Endodermal cell (in vitro differentiated cells): ENCODE data around the gene IGFL1. TPM values are rescaled to one million over a fixed set of nuclear protein-coding genes. Genes with fewer than 3 reads are reported as not detected.
"Not testable (repeated sequence)": the region's sequence is repeated elsewhere in the genome, so short reads cannot be mapped to it uniquely, and the experiment has no call there.

ENCODE experiments used
- DNase-seq: peaks from one replicate; pipeline ENCODE4 v3.0.0-alpha.2; 2017
- H3K27ac ChIP-seq: 2 replicates; pipeline ENCODE4 v1.5.1; 2013; ENCODE audit warnings: mild to moderate bottlenecking, low read depth, low read length, moderate library complexity
- H3K27me3 ChIP-seq: 2 replicates; pipeline ENCODE4 v1.6.1; 2013; ENCODE audit warnings: mild to moderate bottlenecking, low read length, moderate library complexity; ENCODE audit not compliant: insufficient read depth, control insufficient read depth, poor library complexity, severe bottlenecking
- H3K36me3 ChIP-seq: 2 replicates; pipeline ENCODE4 v1.7.0; 2013; ENCODE audit warnings: mild to moderate bottlenecking, low read length, moderate library complexity; ENCODE audit not compliant: control insufficient read depth, insufficient read depth
- H3K4me1 ChIP-seq: one replicate; pipeline ENCODE4 v1.7.0; 2013; ENCODE audit warnings: low read length; ENCODE audit not compliant: control insufficient read depth, insufficient read depth
- H3K4me3 ChIP-seq: 2 replicates; pipeline ENCODE4 v1.5.1; 2013; ENCODE audit warnings: mild to moderate bottlenecking, low read length, moderate library complexity
- H3K9ac ChIP-seq: 2 replicates; pipeline ENCODE4 v1.6.1; 2013; ENCODE audit warnings: mild to moderate bottlenecking, low read length, moderate library complexity; ENCODE audit not compliant: poor library complexity, severe bottlenecking; ENCODE audit errors: extremely low read depth
- H3K9me3 ChIP-seq: 2 replicates; pipeline ENCODE4 v1.6.1; 2013; ENCODE audit warnings: mild to moderate bottlenecking, low read length, moderate library complexity; ENCODE audit not compliant: control insufficient read depth
- H3K27ac Mint-ChIP-seq: 2 replicates; pipeline ENCODE4 v1.8.0; 2020; ENCODE audit warnings: mixed read lengths
- H3K27me3 Mint-ChIP-seq: 2 replicates; pipeline ENCODE4 v1.8.0; 2021; ENCODE audit warnings: mild to moderate bottlenecking, mixed read lengths; ENCODE audit not compliant: insufficient read depth
- H3K36me3 Mint-ChIP-seq: 2 replicates; pipeline ENCODE4 v1.8.0; 2020; ENCODE audit warnings: low read depth, mixed read lengths
- H3K4me1 Mint-ChIP-seq: 2 replicates; pipeline ENCODE4 v1.8.0; 2020; ENCODE audit warnings: mixed read lengths
- H3K4me3 Mint-ChIP-seq: 2 replicates; pipeline ENCODE4 v1.8.0; 2020; ENCODE audit warnings: mild to moderate bottlenecking, moderate library complexity, mixed read lengths
- H3K9me3 Mint-ChIP-seq: 2 replicates; pipeline ENCODE4 v1.8.0; 2020; ENCODE audit warnings: mild to moderate bottlenecking, mixed read lengths
- WGBS, 2 experiments: methylation state at CpG; one replicate each; pipeline versions ENCODE4 v1.1.5 to v1.1.7; 2013; ENCODE audit warnings: missing lambda C conversion rate in 2 of 2, mixed read lengths in 1 of 2; ENCODE audit not compliant: insufficient coverage in 1 of 2, insufficient read length in 1 of 2; 5-methylcytosine and 5-hydroxymethylcytosine counted together
- total RNA-seq, 2 donors: library from RNA; stranded (reverse); fragmentation: NEBNext Ultra II Directional in 1 of 2; extraction: Animal tissue kit (Norgen Biotek cat#: 25700) in 1 of 2; gene quantifications; 2 replicates in 1 of 2; 3 replicates in 1 of 2; pipeline ENCODE4 v1.2.1, GENCODE V29; 2021
- TF ChIP-seq, protein P1 (sequence below): fragments of 200-600 bp; sonication (generic); conservative IDR thresholded peaks from 2 replicates; pipeline ENCODE4 v1.5.0; 2021; ENCODE audit warnings: antibody characterized with exemption, mild to moderate bottlenecking

The IGFL1 gene
- total RNA-seq, 2 donors from 2014 or later, result not detected

DNA sequence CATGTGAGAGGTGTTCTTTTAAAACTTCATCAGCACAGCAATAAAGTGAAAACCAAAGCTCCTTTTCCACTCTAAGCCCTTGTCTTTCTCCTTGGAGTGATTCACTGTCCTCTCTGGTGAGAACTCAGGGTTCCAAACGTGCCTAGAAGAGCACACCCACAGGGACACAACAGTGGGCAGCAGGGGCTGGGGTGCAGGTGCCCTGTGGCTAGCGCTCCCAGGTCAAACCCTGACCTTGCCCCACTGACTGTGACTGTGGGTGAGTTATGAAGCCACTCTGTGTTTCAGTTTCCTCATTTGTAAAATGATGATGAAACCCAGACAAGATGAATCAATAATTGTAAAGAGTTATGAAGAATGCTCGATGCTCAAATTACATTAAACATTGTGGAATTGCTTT is 37.6 kb upstream of the IGFL1 start:
- Mint-ChIP-seq H3K4me3 (no peak overlapping the region), H3K36me3 (no peaks in the 10 kb centered on the region), H3K4me1 (peaks cover 18% of the 10 kb centered on the region), H3K27me3 (peaks cover 3% of the 10 kb centered on the region), H3K27ac (no peak overlapping the region), H3K9me3 (no peaks in the 10 kb centered on the region)
- peaks cover 3% of the 10 kb centered on the region for H3K4me1 ChIP-seq
- H3K27ac ChIP-seq, result no peak overlapping the region
- no peak for DNase-seq
- TF ChIP-seq, protein P1, sequence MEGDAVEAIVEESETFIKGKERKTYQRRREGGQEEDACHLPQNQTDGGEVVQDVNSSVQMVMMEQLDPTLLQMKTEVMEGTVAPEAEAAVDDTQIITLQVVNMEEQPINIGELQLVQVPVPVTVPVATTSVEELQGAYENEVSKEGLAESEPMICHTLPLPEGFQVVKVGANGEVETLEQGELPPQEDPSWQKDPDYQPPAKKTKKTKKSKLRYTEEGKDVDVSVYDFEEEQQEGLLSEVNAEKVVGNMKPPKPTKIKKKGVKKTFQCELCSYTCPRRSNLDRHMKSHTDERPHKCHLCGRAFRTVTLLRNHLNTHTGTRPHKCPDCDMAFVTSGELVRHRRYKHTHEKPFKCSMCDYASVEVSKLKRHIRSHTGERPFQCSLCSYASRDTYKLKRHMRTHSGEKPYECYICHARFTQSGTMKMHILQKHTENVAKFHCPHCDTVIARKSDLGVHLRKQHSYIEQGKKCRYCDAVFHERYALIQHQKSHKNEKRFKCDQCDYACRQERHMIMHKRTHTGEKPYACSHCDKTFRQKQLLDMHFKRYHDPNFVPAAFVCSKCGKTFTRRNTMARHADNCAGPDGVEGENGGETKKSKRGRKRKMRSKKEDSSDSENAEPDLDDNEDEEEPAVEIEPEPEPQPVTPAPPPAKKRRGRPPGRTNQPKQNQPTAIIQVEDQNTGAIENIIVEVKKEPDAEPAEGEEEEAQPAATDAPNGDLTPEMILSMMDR, result no peak
- H3K4me3 ChIP-seq, result no peak overlapping the region
- no peak overlapping the region for H3K9ac ChIP-seq
- no peaks in the 10 kb centered on the region for H3K9me3 ChIP-seq
- no peaks in the 10 kb centered on the region for H3K27me3 ChIP-seq
- WGBS, 2 experiments, result 95 to 100% methylated on average over 2 to 3 of the region's 3 CpGs
- no peaks in the 10 kb centered on the region for H3K36me3 ChIP-seq

DNA sequence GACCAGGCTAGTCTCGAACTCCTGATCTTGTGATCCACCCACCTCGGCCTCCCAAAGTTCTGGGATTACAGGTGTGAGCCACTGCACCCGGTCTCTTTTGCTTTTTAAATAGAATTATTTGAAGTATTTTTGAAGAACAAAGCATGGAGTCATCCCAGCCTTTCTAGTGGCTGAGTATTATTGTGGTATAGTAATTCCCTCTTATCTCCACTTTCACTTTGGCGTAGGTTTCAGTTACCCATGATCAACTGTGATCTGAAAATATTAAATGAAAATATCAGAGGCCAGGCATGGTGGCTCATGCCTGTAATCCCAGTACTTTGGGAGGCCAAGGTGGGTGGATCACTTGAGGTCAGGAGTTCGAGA is 36.9 kb upstream of the IGFL1 start:
- not testable (repeated sequence) for H3K27ac ChIP-seq, H3K27me3 Mint-ChIP-seq, H3K9me3 Mint-ChIP-seq, H3K27ac Mint-ChIP-seq, H3K36me3 Mint-ChIP-seq, H3K4me3 ChIP-seq, DNase-seq, H3K9ac ChIP-seq, H3K27me3 ChIP-seq, H3K4me3 Mint-ChIP-seq, H3K4me1 ChIP-seq, H3K36me3 ChIP-seq, H3K9me3 ChIP-seq
- H3K4me1 Mint-ChIP-seq, result peaks cover 18% of the 10 kb centered on the region
- 91 to 100% methylated on average over 3 to 5 of the region's 5 CpGs for WGBS, 2 experiments

DNA sequence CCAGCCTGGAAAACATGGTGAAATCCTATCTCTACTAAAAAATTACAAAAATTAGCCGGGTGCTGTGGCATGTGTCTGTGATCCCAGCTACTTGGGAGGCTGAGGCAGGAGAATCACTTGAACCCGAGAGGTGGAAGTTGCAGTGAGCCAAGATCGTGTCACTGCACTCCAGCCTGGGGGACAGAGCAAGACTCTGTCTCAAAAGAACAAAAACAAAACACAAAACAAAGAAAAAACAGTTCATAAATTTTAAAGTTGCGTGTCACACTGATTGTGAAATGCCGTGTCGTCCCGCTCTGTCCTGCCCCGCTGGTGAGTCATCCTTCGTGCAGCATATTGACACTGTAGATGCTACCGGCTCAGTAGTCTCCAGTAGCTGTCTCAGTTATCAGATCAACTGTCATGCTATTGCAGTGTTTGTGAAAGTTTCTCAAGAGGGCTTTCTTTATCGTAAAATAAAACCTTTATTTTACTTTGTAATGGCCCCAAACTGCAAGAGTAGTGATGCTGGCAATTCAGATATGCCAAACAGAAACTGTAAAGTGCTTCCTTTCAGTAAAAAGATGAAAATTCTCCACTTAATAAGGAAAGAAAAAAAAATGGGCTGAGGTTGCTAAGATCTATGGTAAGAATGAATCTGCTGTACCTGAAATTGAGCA is 36.4 kb upstream of the IGFL1 start:
- Histone ChIP-seq H3K36me3 (no peaks in the 10 kb centered on the region), H3K27ac (no peak overlapping the region), H3K4me3 (no peak overlapping the region), H3K9me3 (no peaks in the 10 kb centered on the region), H3K27me3 (no peaks in the 10 kb centered on the region), H3K4me1 (peaks cover 2% of the 10 kb centered on the region), H3K9ac (no peak overlapping the region)
- 74 to 93% methylated on average over 8 to 11 of the region's 11 CpGs for WGBS, 2 experiments
- H3K27ac Mint-ChIP-seq, result no peak overlapping the region
- H3K4me3 Mint-ChIP-seq, result no peak overlapping the region
- peaks cover 16% of the 10 kb centered on the region for H3K4me1 Mint-ChIP-seq
- peaks cover 9% of the 10 kb centered on the region for H3K27me3 Mint-ChIP-seq
- H3K36me3 Mint-ChIP-seq, result no peaks in the 10 kb centered on the region
- TF ChIP-seq, protein P1, result no peak
- DNase-seq, result no peak
- H3K9me3 Mint-ChIP-seq, result no peaks in the 10 kb centered on the region

DNA sequence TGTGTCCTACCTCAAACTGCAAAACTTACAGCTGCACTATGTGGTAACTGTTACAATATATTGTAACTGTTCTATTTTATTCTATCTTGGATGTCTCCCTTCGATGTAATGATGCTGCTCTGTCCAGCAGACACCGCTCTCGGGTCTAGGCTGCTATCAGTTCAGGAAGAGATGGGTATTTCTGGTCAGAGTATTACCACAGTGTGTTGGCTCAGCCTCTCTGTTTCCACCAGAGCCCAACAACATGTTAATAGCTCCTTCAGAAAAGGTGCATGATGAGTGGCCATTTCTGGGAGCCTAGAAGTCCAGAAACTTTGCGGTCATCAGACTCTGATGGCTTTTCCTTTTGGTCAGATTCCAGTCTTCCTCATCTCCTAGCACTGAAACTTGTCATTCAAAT is 35.9 kb upstream of the IGFL1 start:
- no peak overlapping the region for H3K4me3 ChIP-seq
- no peaks in the 10 kb centered on the region for H3K36me3 ChIP-seq
- no peaks in the 10 kb centered on the region for H3K36me3 Mint-ChIP-seq
- H3K4me3 Mint-ChIP-seq, result no peak overlapping the region
- H3K9me3 Mint-ChIP-seq, result no peaks in the 10 kb centered on the region
- no peaks in the 10 kb centered on the region for H3K4me1 ChIP-seq
- H3K9ac ChIP-seq, result no peak overlapping the region
- peaks cover 12% of the 10 kb centered on the region for H3K4me1 Mint-ChIP-seq
- peaks cover 11% of the 10 kb centered on the region for H3K27me3 Mint-ChIP-seq
- TF ChIP-seq, protein P1, result no peak
- DNase-seq, result no peak
- WGBS, 2 experiments, result 90 to 94% methylated on average over 3 to 4 of the region's 4 CpGs
- no peaks in the 10 kb centered on the region for H3K27me3 ChIP-seq
- H3K27ac Mint-ChIP-seq, result no peak overlapping the region
- H3K27ac ChIP-seq, result no peak overlapping the region
- H3K9me3 ChIP-seq, result no peaks in the 10 kb centered on the region
